Effector memory CD4-positive, alpha-beta T cell (primary cell): ENCODE measurements around the gene RB1.
"Not testable (repeated sequence)": the region's sequence is repeated elsewhere in the genome, so short reads cannot be mapped to it uniquely, and the experiment has no call there.

Experiments used
- DNase-seq, 3 donors: peaks; one replicate each; pipeline ENCODE4 v3.0.0-alpha.2; 2020
- H3K27ac ChIP-seq: 2 replicates; pipeline ENCODE4 v1.7.0; 2013; ENCODE audit warnings: mild to moderate bottlenecking, low read length, moderate library complexity; ENCODE audit not compliant: insufficient read depth, poor library complexity, severe bottlenecking
- H3K27me3 ChIP-seq: replicated peaks from 2 replicates; pipeline ENCODE4 v1.7.0; 2013; ENCODE audit warnings: mild to moderate bottlenecking, low read length; ENCODE audit not compliant: insufficient read depth, control insufficient read depth, poor library complexity, severe bottlenecking
- H3K36me3 ChIP-seq: 2 replicates; pipeline ENCODE4 v1.7.0; 2013; ENCODE audit warnings: mild to moderate bottlenecking, low read length, moderate library complexity; ENCODE audit not compliant: control insufficient read depth, insufficient read depth
- H3K4me1 ChIP-seq: 2 replicates; pipeline ENCODE4 v1.7.0; 2013; ENCODE audit warnings: low read length, mild to moderate bottlenecking; ENCODE audit not compliant: control insufficient read depth, insufficient read depth, poor library complexity, severe bottlenecking
- H3K4me3 ChIP-seq: 2 replicates; pipeline ENCODE4 v1.7.0; 2013; ENCODE audit warnings: low read length, low read depth, mild to moderate bottlenecking; ENCODE audit not compliant: insufficient read depth, poor library complexity, severe bottlenecking
- H3K9me3 ChIP-seq: 2 replicates; pipeline ENCODE4 v1.7.0; 2013; ENCODE audit warnings: mild to moderate bottlenecking, low read length, moderate library complexity; ENCODE audit not compliant: control insufficient read depth

Gene RB1

DNA sequence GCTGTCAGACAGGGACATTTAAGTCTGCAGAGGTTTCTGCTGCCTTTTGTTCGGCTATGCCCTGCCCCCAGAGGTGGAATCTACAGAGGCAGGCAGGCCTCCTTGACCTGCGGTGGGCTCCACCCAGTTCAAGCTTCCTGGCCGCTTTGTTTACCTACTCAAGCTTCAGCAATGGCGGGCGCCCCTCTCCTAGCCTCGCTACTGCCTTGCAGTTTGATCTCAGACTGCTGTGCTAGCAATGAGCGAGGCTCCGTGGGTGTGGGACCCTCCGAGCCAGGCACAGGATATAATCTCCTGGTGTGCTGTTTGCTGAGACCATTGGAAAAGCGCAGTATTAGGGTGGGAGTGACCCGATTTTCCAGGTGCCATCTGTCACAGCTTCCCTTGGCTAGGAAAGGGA lies 35.6 kb downstream of the RB1 start:
- not testable (repeated sequence) for DNase-seq, H3K9me3 ChIP-seq, H3K4me1 ChIP-seq, H3K4me3 ChIP-seq, H3K36me3 ChIP-seq, H3K27me3 ChIP-seq, H3K27ac ChIP-seq

DNA sequence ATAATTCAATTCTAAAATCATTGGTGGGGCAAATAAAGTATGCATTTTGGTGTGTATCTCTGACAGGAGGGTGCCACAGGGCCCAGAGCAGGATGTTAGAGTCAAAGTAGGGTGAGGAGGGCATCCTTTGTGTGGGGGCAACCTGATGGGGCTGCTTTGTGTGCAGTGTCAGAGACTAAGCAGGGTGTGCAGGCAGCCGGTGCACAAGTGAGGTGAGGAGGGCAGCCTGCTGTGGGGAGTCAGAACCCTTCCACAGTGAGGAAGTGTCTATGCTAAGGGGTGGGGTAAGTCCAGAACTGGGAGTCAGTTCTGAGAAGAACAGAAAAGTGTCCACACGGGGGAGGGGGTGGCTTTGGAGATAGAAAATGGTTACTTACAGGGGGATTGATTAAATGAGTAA lies 40.7 kb downstream of the RB1 start:
- Histone ChIP-seq H3K4me3 (no peak overlapping the region), H3K9me3 (no peaks in the 10 kb centered on the region), H3K27me3 (no peaks in the 10 kb centered on the region), H3K27ac (no peak overlapping the region), H3K4me1 (no peaks in the 10 kb centered on the region), H3K36me3 (no peaks in the 10 kb centered on the region)
- DNase-seq: no peak

- H3K27me3 ChIP-seq: no peaks in the 10 kb centered on the region
- DNase-seq: no peak
- H3K27ac ChIP-seq: no peak overlapping the region
- no peaks in the 10 kb centered on the region for H3K9me3 ChIP-seq
- H3K36me3 ChIP-seq: peaks cover 3% of the 10 kb centered on the region
- no peaks in the 10 kb centered on the region for H3K4me1 ChIP-seq
- no peak overlapping the region for H3K4me3 ChIP-seq
These were observed 43.0 kb downstream of the RB1 start for GRCh38 chr13:48346583-48346982.

DNA sequence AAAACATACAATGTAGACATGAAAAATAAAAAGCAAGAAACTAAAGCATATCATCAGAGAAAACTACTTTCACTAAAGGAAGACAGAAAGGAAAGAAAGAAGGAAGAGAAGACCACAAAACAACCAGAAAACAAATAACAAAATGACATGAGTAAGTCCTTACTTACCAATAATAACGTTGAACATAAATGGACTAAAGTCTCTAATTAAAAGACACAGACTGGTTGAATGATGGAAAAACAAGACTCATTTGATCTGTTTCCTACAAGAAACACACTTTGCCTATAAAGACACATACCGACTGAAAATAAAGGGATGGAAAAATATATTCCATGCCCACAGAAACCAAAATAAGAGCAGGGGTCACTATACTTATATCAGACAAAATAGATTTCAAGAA lies 46.0 kb downstream of the RB1 start:
- H3K4me3 ChIP-seq: no peak overlapping the region
- no peak overlapping the region for H3K27ac ChIP-seq
- H3K9me3 ChIP-seq: peaks cover 8% of the 10 kb centered on the region
- no peak for DNase-seq
- H3K4me1 ChIP-seq: no peaks in the 10 kb centered on the region
- H3K36me3 ChIP-seq: peaks cover 3% of the 10 kb centered on the region
- H3K27me3 ChIP-seq: no peaks in the 10 kb centered on the region

- H3K27me3 ChIP-seq: no peaks in the 10 kb centered on the region
- H3K4me1 ChIP-seq: no peaks in the 10 kb centered on the region
- peaks cover 3% of the 10 kb centered on the region for H3K36me3 ChIP-seq
- DNase-seq: no peak
- H3K9me3 ChIP-seq: peaks cover 8% of the 10 kb centered on the region
- H3K4me3 ChIP-seq: no peak overlapping the region
- no peak overlapping the region for H3K27ac ChIP-seq
These were observed 50.0 kb downstream of the RB1 start for GRCh38 chr13:48353590-48353989.

GRCh38 chr13:48355524-48355923 lies 52.0 kb downstream of the RB1 start:
- H3K36me3 ChIP-seq, H3K4me3 ChIP-seq, H3K27me3 ChIP-seq, H3K27ac ChIP-seq, H3K9me3 ChIP-seq, DNase-seq, H3K4me1 ChIP-seq: not testable (repeated sequence)

DNA sequence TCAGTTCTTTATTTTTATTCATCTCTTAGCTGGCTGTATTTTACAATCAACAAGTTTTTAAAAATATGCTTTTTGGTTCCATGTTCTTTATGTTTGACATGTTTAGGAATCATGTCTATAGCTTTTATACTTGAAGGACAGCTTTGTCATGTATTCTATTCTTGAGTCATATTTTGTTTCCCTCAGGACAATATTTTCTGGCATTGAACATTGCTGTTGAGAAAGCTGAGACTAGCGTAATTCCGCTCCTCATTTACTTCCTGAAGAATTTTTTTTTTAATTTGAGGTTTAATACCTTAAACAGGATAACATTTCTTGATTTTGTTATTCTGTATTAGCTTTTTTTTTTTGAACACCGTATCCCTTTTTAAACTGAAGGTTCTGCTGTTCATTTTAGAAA lies 53.2 kb downstream of the RB1 start:
- peaks cover 8% of the 10 kb centered on the region for H3K9me3 ChIP-seq
- H3K4me3 ChIP-seq: no peak overlapping the region
- H3K4me1 ChIP-seq: no peaks in the 10 kb centered on the region
- no peak overlapping the region for H3K27ac ChIP-seq
- no peak for DNase-seq
- H3K27me3 ChIP-seq: no peaks in the 10 kb centered on the region
- no peaks in the 10 kb centered on the region for H3K36me3 ChIP-seq

- H3K36me3 ChIP-seq: no peaks in the 10 kb centered on the region
These were observed 66.4 kb downstream of the RB1 start for GRCh38 chr13:48369988-48370387.

DNA sequence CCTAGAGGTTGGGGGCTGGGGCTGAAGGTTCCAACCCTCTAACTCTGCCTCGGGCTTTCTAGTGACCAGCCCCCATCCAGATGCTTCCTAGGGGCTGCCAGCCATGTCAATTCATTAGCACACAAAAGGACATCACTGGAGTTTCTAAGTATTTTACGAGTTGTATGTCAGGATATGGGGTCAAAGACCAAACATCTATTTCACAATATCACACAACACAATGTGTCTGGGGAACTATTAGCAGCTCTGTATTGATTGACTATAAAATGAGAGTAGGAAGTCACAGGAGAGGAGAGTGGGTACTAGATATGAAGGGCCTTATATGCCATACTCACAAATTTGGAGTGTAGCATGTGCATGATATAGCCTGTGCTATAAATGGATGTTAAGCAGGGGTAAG lies 67.3 kb downstream of the RB1 start:
- no peak for DNase-seq
- Histone ChIP-seq H3K4me3 (no peak overlapping the region), H3K27ac (no peak overlapping the region), H3K36me3 (peaks cover 3% of the 10 kb centered on the region), H3K4me1 (no peaks in the 10 kb centered on the region), H3K27me3 (no peaks in the 10 kb centered on the region), H3K9me3 (no peaks in the 10 kb centered on the region)

More at GRCh38 chr13:48369988-48370387, 66.4 kb downstream of the RB1 start:
- no peaks in the 10 kb centered on the region for H3K4me1 ChIP-seq
- H3K9me3 ChIP-seq: no peaks in the 10 kb centered on the region
- no peaks in the 10 kb centered on the region for H3K27me3 ChIP-seq
- no peak overlapping the region for H3K27ac ChIP-seq
- DNase-seq: no peak
- no peak overlapping the region for H3K4me3 ChIP-seq

- H3K9me3 ChIP-seq: no peaks in the 10 kb centered on the region
- H3K27ac ChIP-seq: no peak overlapping the region
- H3K27me3 ChIP-seq: no peaks in the 10 kb centered on the region
- H3K4me3 ChIP-seq: no peak overlapping the region
- no peaks in the 10 kb centered on the region for H3K4me1 ChIP-seq
- peaks cover 14% of the 10 kb centered on the region for H3K36me3 ChIP-seq
- DNase-seq: no peak
These were observed 74.3 kb downstream of the RB1 start for GRCh38 chr13:48377857-48378256.

GRCh38 chr13:48380581-48380980 lies 77.0 kb downstream of the RB1 start:
- Histone ChIP-seq H3K4me3 (no peak overlapping the region), H3K36me3 (peaks cover 13% of the 10 kb centered on the region), H3K4me1 (no peaks in the 10 kb centered on the region), H3K27me3 (no peaks in the 10 kb centered on the region), H3K27ac (no peak overlapping the region), H3K9me3 (no peaks in the 10 kb centered on the region)
- DNase-seq: no peak
